HK-2 (cell line): ENCODE measurements around the gene SEMA6D.

Experiments used
- DNase-seq: peaks from one replicate; pipeline ENCODE4 v3.0.0-alpha.2; 2018; ENCODE audit not compliant: unreplicated experiment

SEMA6D gene

DNA sequence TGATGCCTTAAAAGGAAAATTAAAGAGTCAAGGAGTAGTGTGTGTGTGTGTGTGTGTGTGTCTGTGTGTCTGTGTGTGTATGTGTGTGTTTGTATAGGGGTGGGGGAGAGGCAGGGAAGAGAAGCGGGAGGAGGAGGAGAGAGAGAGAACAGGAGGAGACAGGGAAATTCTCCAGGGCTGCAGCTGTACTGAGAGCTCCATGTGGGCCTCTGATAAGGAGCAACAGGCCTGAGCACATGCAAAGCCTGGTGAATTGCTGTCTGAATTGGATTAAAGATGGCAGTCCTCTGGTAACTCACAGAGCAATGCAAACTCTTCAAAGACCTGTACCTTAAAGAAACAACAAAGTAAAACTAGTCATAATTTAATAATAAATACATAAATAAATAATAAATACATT is 70.6 kb downstream of the SEMA6D start:
- no peak for DNase-seq

GRCh38 chr15:47788685-47789084 is 71.4 kb downstream of the SEMA6D start:
- no peak for DNase-seq

GRCh38 chr15:47791161-47791560 is 73.9 kb downstream of the SEMA6D start:
- no peak for DNase-seq

- no peak for DNase-seq
These were observed 74.9 kb downstream of the SEMA6D start for GRCh38 chr15:47792231-47792630.

DNA sequence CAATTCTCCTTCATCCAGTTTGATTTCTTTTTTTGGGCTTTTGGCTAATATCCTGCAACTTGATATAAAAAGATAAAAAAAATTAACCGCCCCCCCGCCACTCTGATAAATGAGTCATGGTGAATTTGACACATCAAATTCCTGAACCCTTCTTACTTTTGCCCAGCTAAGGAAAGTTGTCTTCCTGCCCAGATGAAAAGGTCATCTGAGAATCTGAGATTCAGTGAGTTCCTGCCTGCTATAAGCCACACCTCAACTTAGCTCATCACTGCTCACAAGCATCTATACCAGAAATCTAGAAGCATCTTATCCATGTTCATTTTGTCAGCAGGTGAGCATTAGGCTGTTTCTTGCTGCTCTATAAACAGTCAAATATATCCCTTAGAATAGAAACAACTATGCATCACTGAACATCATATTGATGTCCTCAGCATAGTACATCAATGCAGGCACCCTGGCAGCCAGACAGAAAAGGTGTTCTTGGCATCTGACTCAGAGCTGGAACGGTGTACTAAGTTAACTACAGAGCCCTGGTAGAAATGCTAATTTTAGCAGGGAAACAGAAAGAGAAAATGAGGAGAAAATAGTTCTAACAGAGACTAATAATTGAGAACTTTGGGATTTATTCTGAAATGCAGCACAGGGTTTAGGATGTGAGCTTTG is 77.1 kb downstream of the SEMA6D start:
- DNase-seq, result no peak

GRCh38 chr15:47795864-47796263 is 78.6 kb downstream of the SEMA6D start:
- DNase-seq, result no peak

- DNase-seq, result no peak
These were observed 79.0 kb downstream of the SEMA6D start for GRCh38 chr15:47796339-47796738.

DNA sequence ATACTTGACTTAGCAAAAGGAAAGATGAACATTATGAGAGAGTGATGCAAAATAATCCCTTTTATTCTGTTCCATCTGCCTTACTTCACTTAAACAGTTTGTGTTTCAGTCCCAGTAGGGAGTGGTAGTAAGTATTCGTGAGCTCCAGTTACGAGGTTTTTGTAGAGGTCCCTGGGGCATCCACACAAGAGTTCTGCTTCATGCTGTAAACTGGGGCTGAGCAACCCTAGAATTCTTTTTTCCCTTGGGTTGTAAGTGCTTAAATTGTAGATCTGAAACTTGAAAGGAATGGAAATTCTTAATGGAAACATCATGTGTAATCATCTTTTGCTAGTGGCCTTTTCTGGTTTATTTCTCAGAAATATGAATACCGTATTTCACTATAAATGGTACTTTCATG is 79.5 kb downstream of the SEMA6D start:
- no peak for DNase-seq

- DNase-seq, result no peak
These were observed 84.2 kb downstream of the SEMA6D start for GRCh38 chr15:47801522-47801921.

DNA sequence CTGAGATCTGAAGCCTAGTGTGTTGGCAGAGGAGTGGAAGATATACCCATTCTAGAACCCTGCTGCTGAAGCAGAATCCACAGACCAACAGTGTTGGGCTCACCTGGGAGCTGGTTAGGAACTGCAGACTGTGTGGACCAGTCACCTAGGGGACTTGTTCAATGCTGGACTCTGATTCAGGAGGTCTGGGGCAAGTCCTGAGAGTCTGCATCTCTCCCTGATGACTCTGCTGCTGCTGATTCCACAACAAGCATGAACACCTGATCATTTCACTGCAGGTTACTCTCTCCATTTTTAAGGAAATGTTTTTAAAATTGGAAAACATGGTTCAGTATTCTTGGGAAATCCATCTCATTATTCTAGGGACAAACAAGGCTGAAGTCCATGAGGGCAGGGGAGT is 84.9 kb downstream of the SEMA6D start:
- no peak for DNase-seq

DNA sequence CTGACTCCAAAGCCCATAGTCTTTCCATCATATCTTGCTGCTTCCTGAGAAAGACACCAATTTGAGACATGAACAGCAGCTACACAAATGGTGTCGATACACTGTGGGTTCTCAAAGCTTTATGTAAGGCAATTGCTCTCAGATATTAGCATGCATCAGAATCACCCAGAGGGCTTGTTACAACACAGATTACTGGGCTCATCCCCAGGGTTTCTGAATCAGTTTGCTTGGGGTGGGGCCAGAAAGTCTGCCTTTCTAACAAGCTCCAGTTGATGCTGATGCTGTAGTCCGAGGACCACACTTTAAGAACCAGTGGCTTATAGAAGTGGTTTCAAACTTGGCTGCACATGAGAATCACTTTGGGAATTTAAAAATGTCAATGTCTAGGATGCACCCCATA is 86.5 kb downstream of the SEMA6D start:
- no peak for DNase-seq

DNA sequence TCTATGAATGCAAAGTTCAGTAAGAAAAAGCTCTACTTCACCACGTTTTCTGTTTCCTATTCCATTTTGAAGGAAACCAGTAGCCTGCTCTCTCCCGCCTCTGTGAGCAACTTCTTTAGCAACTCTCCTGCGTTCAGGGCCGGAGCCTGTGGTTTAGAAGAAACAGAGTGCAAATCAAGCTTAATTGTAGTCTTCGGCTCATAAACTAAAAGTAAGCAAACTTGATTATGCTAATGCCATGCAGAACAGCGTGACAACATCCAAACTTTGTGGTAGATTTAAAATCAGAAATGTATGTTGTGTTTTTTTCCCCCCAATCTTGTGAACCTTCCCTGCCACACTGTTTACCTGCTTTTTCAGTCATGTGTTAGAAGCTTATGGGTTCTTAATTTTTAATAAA is 87.4 kb downstream of the SEMA6D start:
- DNase-seq, result no peak

GRCh38 chr15:47806008-47806407 is 88.7 kb downstream of the SEMA6D start:
- DNase-seq, result no peak

DNA sequence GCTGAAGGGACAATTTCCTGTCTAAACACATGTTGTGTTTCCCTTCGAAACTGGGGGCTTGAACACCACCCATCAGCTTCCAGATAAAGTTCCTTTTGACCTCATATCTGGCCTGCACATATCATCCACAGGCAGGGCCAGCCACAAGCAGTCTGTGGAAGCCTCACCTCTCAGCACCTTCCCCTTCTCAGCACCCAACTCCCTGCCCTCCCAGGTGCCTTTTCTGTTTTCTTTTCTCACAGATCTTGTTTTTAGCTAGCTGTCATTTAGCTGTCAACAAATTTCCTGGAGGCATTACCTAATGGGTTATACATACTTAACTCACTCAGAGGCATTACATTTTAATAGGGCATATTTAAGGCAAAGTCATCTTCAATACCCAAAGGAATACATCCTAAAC is 93.9 kb downstream of the SEMA6D start:
- no peak for DNase-seq

DNA sequence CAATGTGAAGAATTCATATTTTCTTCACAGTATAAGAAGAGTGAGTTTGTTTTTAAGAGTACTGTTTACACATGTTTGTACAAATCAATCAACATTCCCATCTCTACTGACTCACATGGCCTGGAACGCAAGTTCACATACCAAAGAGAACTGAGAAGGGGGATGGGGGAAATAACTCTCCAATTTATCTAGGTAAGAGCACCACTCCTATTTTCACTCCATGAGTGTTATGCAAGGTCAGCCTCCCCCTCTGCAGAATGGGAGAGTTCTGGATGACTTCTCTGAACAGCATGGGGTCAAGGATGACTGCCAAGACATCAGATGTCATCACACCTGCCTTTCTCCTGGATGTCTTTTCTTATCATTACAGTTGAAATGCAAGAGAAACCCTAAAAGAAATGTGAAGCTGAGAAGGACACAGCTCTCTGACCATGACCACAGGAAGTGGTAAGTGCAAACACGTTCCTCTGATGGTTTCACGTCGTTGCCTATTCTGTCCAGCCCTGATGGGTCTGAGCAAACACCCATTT is 95.2 kb downstream of the SEMA6D start:
- DNase-seq, result no peak

- no peak for DNase-seq
These were observed 96.6 kb downstream of the SEMA6D start for GRCh38 chr15:47813748-47814384.

GRCh38 chr15:47814620-47815019 is 97.3 kb downstream of the SEMA6D start:
- DNase-seq, result no peak

GRCh38 chr15:47817969-47818548 is 100.8 kb downstream of the SEMA6D start:
- DNase-seq, result no peak

DNA sequence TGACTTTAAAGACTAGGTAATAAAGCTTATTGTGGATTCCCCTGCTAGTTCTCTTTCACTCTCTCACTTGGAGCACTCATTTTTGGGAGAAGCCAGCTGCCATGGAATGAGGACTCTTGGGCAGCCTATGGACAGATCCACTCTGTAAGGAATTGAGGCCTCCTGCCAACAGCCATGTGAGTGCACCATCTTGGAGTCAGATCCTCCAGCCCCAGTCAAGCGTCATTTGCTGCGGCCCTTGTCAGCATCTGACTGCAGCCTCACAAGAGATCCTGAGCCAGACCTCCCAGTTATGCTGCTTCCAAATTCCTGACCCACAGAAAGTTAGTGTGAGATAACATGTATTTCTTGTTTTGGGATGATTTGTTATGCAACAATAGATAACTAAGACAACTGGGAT is 101.9 kb downstream of the SEMA6D start:
- DNase-seq, result no peak

DNA sequence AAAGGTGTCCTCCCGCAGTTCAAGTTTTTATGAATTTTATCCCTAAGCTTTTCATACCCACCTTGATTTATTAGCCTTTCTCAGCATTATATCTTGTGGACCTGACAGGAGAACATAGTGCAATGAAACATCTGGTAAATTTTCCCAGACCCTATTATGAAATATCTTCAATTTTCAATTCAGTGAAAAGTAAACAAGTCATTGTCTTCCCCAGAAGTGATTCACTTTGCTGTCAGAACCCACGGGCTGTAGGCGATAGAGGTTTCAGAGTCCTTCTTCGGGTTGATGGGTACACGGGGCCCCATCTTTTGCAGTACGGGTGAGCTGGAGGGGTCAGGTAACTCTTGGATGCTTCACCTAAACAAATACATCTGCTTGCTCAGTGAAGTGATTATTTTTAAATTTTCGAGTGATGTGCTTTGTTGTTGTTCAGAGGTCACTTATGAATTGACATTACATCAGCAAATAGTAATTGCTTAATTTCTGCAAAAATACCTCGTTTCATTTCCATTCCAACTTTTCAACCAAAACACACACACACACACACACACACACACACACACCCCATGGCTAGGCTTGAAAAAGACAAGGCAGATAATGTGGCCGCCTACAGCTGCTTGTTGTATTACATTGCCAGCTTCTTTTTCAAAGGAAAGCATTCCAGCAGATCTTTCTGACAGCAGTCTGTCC is 102.9 kb downstream of the SEMA6D start:
- DNase-seq, result no peak

GRCh38 chr15:47820747-47821319 is 103.5 kb downstream of the SEMA6D start:
- no peak for DNase-seq

- no peak for DNase-seq
These were observed 104.7 kb downstream of the SEMA6D start for GRCh38 chr15:47822048-47822447.
